M059J (cell line): ENCODE measurements around the gene PSME1. TPM values are rescaled to one million over a fixed set of nuclear protein-coding genes. Genes with fewer than 3 reads are reported as not detected.
"Not testable (repeated sequence)": the region's sequence is repeated elsewhere in the genome, so short reads cannot be mapped to it uniquely, and the experiment has no call there.

Experiments used
- DNase-seq: peaks from one replicate; pipeline ENCODE4 v3.0.0-alpha.2; 2012; ENCODE audit warnings: low read depth
- total RNA-seq: library from RNA; depleted of rRNA; stranded (reverse); fragments of >200 nt; shearing (Covaris generic); gene quantifications from 2 replicates; pipeline ENCODE4 v1.2.3, GENCODE V29; 2014

The PSME1 gene
- total RNA-seq, 1 experiment from 2014 or later, result 437 TPM

DNA sequence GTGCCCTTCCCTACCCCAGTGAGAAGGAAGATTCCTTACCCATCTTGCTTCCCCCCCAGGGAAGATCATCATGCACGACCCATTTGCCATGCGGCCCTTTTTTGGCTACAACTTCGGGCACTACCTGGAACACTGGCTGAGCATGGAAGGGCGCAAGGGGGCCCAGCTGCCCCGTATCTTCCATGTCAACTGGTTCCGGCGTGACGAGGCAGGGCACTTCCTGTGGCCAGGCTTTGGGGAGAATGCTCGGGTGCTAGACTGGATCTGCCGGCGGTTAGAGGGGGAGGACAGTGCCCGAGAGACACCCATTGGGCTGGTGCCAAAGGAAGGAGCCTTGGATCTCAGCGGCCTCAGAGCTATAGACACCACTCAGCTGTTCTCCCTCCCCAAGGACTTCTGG, 32.5 kb upstream of the PSME1 start:
- DNase-seq, result no peak

- not testable (repeated sequence) for DNase-seq
These were observed 30.3 kb upstream of the PSME1 start for GRCh38 chr14:24105609-24106239.

DNA sequence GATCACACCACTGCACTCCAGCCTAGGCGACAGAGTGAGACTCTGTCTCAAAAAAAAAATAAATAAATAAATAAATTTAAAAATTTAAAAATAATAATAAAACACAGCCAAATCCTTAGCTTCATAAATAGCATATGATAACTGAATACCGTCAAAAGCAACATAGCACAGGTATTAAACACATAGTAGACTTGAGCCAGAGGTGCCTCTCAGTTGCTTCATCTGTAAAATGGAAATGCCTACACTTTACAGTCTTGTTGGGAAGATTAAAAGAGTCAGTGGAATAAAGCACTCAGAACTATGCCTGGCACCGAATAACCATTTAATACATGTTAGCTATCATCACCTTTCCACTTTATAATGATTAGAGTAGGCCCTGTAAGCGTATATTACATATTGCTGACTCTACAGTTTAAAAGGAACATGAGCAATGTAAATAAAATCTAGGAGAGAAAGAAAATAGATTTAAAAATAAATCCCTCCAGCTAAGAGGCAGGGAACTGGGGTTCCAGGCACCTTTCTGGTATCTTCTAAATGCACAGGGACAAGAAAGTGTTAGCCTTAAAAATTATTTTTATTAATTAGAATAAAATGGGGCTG, 29.2 kb upstream of the PSME1 start:
- no peak for DNase-seq

- DNase-seq, result no peak
These were observed 27.6 kb upstream of the PSME1 start for GRCh38 chr14:24108336-24108874.

DNA sequence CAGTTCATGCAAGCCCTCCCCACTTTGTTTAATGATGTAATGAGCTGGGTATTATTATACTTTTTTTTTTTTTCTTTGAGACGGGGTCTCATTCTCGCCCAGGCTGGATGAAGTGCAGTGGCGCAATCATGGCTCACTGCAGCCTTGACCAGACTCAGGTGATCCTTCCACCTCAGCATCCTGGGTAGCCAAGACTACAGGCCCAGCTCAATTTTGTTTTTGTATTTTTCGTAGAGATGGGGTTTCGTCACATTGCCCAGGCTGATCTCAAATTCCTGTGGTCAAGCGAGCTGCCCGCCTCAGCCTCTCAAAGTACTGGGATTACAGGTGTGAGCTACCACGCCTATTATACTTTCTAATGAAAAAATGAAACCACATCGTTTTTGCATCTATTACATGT, 25.9 kb upstream of the PSME1 start:
- peak; percentile 1 for DNase-seq

GRCh38 chr14:24110523-24110922, 25.5 kb upstream of the PSME1 start:
- DNase-seq, result no peak

GRCh38 chr14:24113379-24113800, 22.6 kb upstream of the PSME1 start:
- no peak for DNase-seq

- DNase-seq, result peak; percentile 91
These were observed 22.0 kb upstream of the PSME1 start for GRCh38 chr14:24113801-24114531.

GRCh38 chr14:24114532-24115421, 21.2 kb upstream of the PSME1 start, which contains the start of the genes DCAF11 and NRL:
Gene DCAF11 (plus strand): TSS chr14:24114777. CDS start chr14:24115595, 818 bp downstream.
Gene NRL (minus strand): TSS chr14:24114949. CDS start chr14:24082848, 32,101 bp downstream.
- DNase-seq, result peak; percentile 99

- DNase-seq, result no peak
These were observed 20.4 kb upstream of the PSME1 start for GRCh38 chr14:24115422-24116127.

DNA sequence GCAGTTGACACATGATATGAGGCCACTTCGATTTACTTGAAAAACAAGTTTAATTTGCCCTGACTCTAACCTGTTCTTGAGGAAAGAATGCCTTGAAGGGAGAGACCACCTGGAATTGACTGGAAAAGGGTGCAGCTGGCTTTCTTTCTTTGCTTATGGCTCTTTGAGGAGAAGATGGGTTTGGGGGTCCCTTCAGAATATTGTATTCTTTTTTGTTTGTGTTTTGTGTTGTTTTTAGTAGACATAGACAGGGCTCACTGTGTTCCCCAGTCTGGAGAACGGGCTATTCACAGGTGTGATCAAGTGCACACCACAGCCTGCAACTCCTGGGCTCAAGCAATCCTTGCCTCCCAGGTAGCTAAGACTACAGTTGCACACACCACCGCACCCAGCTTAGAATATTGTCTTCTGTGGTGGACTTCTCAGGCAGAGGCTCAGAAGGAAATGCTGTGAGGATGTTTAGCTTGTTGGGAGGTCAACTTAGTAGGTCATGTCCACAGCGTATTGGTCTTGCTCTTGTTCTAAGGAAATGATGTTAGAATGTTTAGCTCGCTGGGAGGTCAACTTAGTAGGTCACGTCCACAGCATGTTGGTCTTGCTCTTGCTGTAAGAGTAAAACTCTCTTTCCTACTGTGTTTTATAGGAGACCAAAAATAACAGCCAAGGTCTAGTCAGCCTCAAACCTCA, 19.7 kb upstream of the PSME1 start:
- DNase-seq, result no peak

- no peak for DNase-seq
These were observed 18.8 kb upstream of the PSME1 start for GRCh38 chr14:24117179-24117578.

GRCh38 chr14:24119691-24120090, 16.3 kb upstream of the PSME1 start:
- DNase-seq, result no peak

- DNase-seq, result no peak
These were observed 14.8 kb upstream of the PSME1 start for GRCh38 chr14:24121210-24121609.

GRCh38 chr14:24122416-24122815, 13.6 kb upstream of the PSME1 start:
- DNase-seq, result no peak

DNA sequence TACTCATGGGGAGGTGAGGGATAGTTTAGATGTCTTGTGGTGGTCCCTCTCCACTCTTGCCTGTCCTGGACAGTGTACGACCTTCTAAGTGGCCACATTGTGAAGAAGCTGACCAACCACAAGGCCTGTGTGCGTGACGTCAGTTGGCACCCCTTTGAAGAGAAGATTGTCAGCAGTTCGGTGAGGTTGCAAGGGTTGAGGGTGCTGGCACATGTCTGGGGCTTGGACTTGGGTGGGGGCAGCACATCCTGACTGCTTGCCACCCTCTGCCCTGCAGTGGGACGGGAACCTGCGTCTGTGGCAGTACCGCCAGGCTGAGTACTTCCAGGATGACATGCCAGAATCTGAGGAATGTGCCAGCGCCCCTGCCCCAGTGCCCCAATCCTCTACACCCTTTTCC, 13.1 kb upstream of the PSME1 start:
- no peak for DNase-seq

DNA sequence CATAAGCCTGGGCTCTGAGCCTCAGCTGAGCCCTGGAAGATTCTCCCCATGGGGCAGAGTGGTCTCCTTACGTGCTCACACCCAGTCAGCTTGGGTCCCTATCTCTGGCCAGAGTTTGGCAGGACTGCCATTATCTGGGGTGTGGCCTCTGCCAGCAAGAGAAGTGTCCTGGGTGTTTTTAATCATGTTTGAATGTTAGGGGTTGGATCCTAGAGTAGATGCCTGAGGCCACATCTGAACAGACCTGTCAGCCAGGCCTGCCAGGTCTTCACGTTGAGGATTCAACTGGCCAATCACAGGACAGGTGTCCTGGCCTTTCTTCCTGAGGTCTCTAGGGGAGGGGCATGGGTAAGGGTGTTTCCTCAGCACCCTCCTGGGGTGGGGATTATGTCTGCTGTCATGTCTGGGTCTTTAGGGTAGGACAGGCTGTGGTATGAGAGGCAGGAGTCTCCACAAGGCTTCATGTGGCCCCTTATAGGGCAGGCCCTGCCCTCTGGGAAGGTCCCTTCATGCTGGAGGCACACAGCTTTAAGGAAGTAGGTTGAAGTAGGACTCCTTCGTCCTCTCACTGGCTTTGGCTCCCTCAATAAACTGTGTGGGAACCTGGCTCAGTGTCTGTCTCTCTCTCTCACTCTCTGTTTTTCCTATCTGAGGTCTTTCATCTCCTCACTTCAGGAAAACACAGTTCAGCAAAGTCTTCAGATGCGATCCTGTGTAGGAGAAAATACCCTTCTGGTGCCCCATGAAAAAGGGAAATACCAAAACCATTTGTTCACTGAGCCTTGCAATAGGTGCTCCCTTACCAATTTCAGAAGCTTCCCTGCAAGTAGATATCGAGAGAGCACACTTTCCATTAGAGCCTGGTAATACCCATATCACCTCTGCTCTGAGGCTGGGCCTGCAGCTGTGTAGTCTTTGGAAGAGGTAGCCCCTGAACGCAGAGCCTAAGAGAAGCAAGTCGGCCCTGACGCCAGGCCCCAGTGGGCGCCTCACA, 12.3 kb upstream of the PSME1 start:
- DNase-seq, result no peak

DNA sequence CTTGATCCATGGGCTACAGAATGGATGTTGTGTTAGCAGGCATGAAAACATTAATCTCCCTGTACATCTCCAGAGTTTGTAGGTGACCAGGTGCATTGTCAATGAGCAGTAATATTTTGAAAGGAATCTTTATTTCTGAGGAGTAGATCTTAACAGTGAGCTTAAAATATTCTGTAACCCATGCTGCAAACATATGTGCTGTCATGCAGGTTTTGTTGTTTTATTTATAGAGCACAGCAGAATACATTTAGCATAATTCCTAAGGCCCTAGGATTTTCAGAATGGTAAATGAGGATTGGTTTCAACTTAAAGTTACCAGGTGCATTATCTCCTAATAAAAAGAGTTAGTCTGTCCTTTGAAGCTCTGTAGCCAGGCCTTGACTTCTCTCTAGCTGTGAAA, 9.1 kb upstream of the PSME1 start:
- no peak for DNase-seq

DNA sequence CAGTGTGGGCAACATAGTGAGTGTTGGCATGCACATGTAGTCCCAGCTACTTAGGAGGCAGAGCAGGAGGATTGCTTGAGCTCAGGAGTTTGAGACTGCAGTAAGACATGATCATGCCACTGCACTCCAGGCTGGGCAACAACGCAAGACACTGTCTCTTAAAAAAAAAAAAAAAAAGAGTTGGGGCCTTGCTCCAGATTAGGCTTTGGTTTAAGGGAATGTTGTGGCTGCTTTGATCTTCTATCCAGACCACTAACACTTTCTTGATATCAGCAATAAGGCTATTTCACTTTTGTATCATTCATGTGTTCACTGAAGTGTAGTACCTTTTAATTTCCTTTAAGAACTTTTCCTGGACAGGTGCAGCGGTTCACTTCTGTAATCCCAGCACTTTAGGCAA, 8.3 kb upstream of the PSME1 start:
- DNase-seq, result no peak
